Measurements from ENCODE around the gene IKZF5.

Gene IKZF5

GRCh38 chr10:123008355-123009104 lies at the start of gene IKZF5, which contains the start of gene ACADSB:
Gene IKZF5, minus strand, starts transcription at chr10:123008795. Its CDS starts 10,170 bp downstream, at chr10:122998625.
Gene ACADSB, plus strand, starts transcription at chr10:123009006. Its CDS starts 24 bp downstream, at chr10:123009030.
- peak; percentile 98 for DNase-seq

DNA sequence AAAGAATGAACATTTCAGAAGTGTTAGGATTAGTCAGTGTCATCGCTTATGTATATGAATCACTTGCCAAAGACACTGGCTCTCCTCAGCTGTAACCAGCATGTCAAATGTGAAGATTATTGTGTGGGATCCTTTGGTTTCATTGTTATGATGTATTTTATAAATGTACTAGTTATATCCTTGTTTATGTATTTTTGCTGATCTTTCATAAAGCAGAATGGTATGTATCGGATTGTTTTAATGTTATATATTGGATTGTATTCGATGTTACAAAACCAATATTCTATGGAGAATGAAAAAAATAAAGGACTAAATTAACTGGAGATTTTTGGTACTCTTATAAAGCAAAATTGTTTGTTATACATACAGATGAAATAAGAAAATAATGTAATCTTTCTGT lies 49.4 kb upstream of the IKZF5 start:
- no peak for DNase-seq

- no peak for DNase-seq
These were observed 37.6 kb upstream of the IKZF5 start for GRCh38 chr10:123045961-123046731.

DNA sequence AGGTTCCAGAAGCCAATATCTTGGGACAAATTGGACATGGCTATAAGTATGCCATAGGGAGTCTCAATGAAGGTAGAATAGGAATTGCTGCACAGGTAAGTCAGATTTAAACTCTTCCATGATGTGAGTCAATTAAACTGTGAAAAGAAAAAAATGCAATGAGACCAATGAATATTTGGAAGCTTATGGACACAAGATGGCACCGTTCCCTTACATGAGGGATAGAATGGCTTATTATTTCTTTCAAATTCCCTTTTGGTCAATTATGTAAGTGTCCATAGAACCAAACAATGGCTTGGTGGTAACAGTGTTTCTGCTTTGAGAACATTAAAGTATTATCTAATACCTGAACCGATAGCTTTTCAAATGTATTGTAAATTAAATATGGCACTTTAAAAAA lies 35.8 kb upstream of the IKZF5 start:
- DNase-seq = no peak

DNA sequence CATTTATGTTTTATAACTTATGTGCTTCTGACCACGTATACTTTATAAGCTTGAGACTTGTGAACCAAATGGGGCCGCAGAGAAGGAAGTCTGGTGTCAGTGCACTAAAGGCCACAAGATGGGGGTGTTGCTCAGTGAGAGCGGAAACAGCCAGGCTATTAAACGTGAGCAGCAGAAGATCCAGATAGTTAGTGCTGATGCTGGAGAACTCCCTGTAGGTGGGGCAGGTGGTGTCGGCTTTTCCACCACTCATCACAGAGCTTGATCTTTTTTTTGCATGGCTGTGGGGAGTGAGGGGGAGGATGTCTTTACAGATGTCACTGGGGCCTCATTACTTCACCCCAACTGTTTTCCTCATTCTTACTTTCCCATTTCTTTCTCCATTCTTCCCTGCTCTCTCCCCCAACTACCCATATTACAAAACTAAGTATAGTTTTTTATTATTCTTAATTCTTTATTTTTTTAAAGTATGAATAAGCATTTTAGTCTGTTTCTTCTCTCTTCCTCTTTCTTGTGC lies 34.9 kb upstream of the IKZF5 start:
- DNase-seq = peak; percentile 83

GRCh38 chr10:123042708-123043408 lies 34.3 kb upstream of the IKZF5 start:
- no peak for DNase-seq

GRCh38 chr10:123039632-123039930 lies 31.0 kb upstream of the IKZF5 start:
- DNase-seq = no peak

GRCh38 chr10:123038782-123039631 lies 30.4 kb upstream of the IKZF5 start:
- no peak for DNase-seq

GRCh38 chr10:123035467-123036086 lies 27.0 kb upstream of the IKZF5 start:
- no peak for DNase-seq

- DNase-seq = no peak
These were observed 25.7 kb upstream of the IKZF5 start for GRCh38 chr10:123034332-123034731.

DNA sequence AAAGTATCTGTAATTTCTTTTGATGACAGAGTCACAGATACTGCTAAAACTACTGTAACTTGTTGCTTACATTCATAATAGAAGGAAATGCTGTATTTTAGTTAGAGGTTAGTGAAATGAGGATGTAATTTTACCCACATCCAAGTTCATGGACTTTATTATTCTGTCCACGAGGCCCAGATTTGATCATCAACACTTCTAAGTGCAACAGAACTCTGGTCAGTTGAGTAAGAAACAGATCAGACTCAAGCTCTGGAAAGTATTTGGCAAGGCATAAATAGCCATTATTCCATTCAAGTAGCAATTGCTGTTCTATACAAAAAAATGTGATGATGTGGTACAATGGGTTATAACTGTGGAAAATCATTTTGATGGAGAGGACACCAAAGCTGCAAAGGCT lies 22.5 kb upstream of the IKZF5 start:
- DNase-seq = no peak

GRCh38 chr10:123027861-123028260 lies 19.3 kb upstream of the IKZF5 start:
- DNase-seq = no peak

DNA sequence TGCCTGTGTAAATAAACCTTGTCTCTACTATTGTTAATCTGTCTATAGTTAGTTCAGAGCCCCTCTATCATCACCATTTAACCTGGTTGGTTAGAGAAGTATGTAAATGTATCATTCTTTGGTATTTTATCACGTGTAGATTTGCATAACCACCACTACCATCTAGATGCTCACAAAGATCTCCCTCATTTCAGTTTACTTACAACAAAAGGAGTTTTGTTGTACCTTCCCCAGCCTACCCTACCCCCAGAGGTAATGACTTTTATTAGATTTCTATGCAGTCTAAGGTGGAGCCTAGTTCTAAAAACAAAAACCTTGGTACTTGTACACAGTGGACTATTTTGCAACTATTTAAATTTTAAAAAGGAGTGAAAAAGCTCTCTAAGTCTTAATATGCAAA lies 17.7 kb upstream of the IKZF5 start:
- no peak for DNase-seq

DNA sequence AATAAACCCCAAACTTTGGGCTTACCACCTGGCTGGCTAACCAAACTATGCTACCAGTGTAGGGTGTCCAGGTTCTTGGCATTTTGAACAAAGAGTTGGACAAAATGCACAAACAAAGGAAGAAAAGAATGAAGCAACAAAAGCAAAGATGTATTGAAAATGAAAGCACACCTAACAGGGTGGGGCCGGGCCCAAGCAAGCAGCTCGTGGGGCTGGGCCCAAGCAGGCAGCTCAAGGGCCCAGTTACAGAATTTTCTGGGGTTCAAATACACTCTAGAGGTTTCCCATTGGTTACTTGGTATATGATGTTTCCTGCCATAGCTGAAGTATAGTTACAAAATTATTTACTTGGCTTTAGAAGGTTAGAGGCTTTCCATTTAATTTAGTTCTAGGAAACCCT lies 15.9 kb upstream of the IKZF5 start:
- DNase-seq = no peak

GRCh38 chr10:123021517-123021916 lies 12.9 kb upstream of the IKZF5 start:
- DNase-seq = no peak

- no peak for DNase-seq
These were observed 11.5 kb upstream of the IKZF5 start for GRCh38 chr10:123019941-123020703.

DNA sequence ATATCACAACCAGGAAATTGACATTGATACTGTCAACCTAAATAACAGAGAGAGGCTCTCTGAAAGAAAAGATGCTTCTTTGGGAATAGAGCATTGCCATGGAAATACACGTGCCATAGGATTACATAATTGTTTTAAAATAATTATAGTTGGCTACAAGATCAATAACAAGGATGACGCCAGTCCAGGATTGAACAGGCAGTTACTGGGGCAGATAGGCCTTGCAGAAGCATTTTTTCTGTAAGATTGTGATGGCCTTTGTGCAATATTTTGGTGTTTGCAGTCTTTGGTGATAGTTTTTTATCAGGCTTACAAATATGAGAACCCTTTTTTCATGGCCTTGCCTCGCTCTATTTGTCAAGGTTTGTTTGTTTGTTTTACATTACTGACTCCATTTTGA lies 10.7 kb upstream of the IKZF5 start:
- DNase-seq = no peak

DNA sequence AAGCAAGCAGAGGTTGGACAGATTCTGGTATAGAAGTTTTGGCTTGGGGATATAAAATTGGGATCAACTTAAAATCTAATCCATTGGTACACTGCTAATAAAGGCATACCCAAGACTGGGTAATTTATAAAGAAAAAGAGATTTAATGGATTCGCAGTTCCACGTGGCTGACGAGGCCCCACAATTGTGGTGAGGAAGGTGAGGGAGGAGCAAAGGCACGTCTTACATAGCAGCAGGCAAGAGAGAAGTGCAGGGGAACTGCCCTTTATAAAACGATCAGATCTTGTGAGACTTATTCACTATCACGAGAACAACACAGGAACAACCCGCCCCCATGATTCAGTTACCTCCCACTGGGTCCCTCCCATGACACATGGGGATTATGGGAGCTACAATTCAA lies 9.9 kb upstream of the IKZF5 start:
- DNase-seq = no peak

DNA sequence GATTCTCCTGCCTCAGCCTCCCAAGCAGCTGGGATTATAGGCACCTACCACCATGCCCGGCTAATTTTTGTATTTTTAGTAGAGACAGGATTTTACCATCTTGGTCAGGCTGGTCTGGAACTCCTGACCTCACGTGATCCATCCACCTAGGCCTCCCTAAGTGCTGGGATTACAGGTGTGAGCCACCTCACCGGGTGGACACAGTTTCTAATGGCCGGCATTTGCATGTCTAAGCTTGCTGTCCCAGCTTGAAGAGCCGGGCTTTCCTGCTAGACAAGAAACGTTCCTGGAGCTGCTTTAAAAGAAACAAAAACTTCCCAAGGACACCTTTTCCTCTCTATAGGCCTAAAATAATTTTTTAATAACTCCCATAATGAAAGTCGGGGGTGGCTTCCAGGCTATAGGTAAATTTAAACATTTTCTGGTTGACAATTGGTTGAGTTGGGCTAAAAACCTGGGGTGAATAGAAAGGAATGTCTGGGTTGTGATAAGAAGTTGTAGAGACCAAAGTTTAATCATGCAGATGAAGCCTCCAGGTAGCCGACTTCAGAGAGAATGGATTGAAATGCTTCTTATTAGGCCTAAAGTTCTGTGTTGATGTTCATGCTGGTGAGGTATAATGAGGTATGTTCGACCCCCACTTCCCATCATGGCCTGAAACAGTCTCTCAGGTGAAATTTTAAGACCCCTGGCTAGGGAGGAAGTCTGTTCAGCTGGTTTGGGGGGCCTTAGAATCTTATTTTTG lies 9.0 kb upstream of the IKZF5 start:
- no peak for DNase-seq

DNA sequence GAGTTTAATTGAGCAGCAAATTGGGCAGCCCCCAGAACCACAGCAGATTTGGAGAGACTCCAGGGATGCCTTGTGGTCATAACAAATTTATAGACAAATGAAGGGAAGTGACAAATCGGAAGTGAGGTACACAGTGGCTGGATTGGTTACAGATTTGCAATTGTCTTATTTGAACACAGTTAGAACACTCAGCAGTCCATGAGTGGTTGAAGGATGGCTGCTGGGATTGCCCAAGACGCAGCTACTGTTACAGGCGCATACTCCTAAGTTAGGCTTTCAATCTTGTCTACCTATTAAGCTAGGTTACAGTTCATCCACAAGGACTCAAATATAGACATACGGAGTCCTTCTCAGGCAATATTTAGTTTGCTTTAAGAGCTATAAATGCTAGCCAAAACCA lies 7.6 kb upstream of the IKZF5 start:
- no peak for DNase-seq

- DNase-seq = no peak
These were observed 6.2 kb upstream of the IKZF5 start for GRCh38 chr10:123014772-123015171.

Data from islet precursor cell (in vitro differentiated cells).